Thyroid gland (tissue), 4 donors: ENCODE results near the gene FAM117A. TPM values are rescaled to one million over a fixed set of nuclear protein-coding genes. Genes with fewer than 3 reads are reported as not detected.

Experiments
- DNase-seq, 2 donors: peaks; one replicate each; pipeline ENCODE4 v3.0.0-alpha.2; 2019
- H3K27ac ChIP-seq, 3 donors: fragments of 200-600 bp; sonication (generic); 1 replicate in 2 of 3; 2 replicates in 1 of 3; pipeline ENCODE4 v1.5.1; 2016 to 2019; ENCODE audit warnings: mild to moderate bottlenecking in 1 of 3, moderate library complexity in 1 of 3
- H3K27me3 ChIP-seq: fragments of 200-600 bp; sonication (generic); one replicate; pipeline ENCODE4 v1.5.1; 2019
- H3K36me3 ChIP-seq, 2 donors: fragments of 200-600 bp; sonication (generic); one replicate each; pipeline ENCODE4 v1.5.1; 2016 to 2019
- H3K4me1 ChIP-seq, 2 donors: fragments of 200-600 bp; sonication (generic); one replicate each; pipeline ENCODE4 v1.5.1; 2017 to 2019
- H3K4me3 ChIP-seq, 3 donors: fragments of 200-600 bp; sonication (generic); replicated peaks in 1 of 3; 1 replicate in 2 of 3; 2 replicates in 1 of 3; pipeline ENCODE4 v1.5.1; 2016; ENCODE audit warnings: mild to moderate bottlenecking in 1 of 3
- H3K9me3 ChIP-seq: fragments of 200-600 bp; sonication (generic); one replicate; pipeline ENCODE4 v1.5.1; 2017
- POLR2A ChIP-seq, 2 donors: fragments of 450-650 bp; IDR thresholded peaks; one replicate each; pipeline ENCODE4 v1.6.1; 2017; ENCODE audit warnings: antibody characterized with exemption in 2 of 2, mild to moderate bottlenecking in 2 of 2, moderate library complexity in 1 of 2
- WGBS, 2 donors: methylation state at CpG; one replicate each; pipeline ENCODE4 v1.1.5; 2017; 5-methylcytosine and 5-hydroxymethylcytosine counted together
- intact Hi-C: fragments of 100-400 bp; cut with DNase I; formaldehyde crosslinking; loops from one replicate; pipeline ENCODE4 v1.15.1; 2023
- total RNA-seq, 4 donors: library from RNA; depleted of rRNA; stranded (reverse); fragments of >200 nt; gene quantifications; one replicate each; pipeline ENCODE4 v1.2.3, GENCODE V29; 2016
- TF ChIP-seq, protein P1 (sequence below), 6 experiments: fragments of 200-600 bp in 3 of 6; fragments of 450-650 bp in 3 of 6; sonication (generic) in 3 of 6; IDR thresholded peaks; one replicate each; pipeline ENCODE4 v1.5.1; 2016 to 2019; ENCODE audit warnings: antibody characterized with exemption in 6 of 6, mild to moderate bottlenecking in 2 of 6, inconsistent platforms in 1 of 6, moderate library complexity in 1 of 6

The FAM117A gene
- total RNA-seq, 4 donors from 2014 or later = 12.4 to 41.5 (median 23.3) TPM

DNA sequence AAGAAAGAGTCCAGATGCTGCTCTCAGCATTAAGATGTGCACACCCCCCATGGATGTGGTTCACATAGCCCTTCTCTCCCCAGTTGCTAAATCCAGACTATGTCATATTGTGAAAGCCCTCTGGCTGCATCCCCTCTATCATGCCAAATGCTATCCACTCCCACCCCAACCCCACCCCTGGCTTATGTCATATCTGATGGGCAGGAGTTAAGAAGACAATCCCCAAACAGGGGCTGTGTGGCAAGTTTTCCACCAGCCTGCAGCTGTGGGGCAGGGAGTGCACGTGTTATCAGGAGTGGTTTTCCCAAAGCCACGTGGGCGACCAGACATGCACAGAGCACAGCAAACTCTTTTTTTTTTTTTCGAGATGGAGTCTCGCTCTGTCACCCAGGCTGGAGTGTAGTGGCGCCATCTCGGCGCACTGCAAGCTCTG is 10.0 kb downstream of the FAM117A start:
- no peak for DNase-seq
- Histone ChIP-seq H3K9me3 (no peaks in the 10 kb centered on the region), H3K4me1 (peaks cover 13 to 24% of the 10 kb centered on the region in 2 donors), H3K27ac (no peak overlapping the region), H3K4me3 (no peak overlapping the region), H3K36me3 (peaks cover 0 to 8% of the 10 kb centered on the region in 2 donors), H3K27me3 (no peaks in the 10 kb centered on the region)
- 87% methylated on average over 8 of the region's 8 CpGs for WGBS, 2 donors
- intact Hi-C loops = no loop called here
- TF ChIP-seq, protein P1, sequence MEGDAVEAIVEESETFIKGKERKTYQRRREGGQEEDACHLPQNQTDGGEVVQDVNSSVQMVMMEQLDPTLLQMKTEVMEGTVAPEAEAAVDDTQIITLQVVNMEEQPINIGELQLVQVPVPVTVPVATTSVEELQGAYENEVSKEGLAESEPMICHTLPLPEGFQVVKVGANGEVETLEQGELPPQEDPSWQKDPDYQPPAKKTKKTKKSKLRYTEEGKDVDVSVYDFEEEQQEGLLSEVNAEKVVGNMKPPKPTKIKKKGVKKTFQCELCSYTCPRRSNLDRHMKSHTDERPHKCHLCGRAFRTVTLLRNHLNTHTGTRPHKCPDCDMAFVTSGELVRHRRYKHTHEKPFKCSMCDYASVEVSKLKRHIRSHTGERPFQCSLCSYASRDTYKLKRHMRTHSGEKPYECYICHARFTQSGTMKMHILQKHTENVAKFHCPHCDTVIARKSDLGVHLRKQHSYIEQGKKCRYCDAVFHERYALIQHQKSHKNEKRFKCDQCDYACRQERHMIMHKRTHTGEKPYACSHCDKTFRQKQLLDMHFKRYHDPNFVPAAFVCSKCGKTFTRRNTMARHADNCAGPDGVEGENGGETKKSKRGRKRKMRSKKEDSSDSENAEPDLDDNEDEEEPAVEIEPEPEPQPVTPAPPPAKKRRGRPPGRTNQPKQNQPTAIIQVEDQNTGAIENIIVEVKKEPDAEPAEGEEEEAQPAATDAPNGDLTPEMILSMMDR (IDR thresholded peaks at IDR 0.05) = no peak
- no peak for TF ChIP-seq POLR2A (IDR thresholded peaks at IDR 0.05)

DNA sequence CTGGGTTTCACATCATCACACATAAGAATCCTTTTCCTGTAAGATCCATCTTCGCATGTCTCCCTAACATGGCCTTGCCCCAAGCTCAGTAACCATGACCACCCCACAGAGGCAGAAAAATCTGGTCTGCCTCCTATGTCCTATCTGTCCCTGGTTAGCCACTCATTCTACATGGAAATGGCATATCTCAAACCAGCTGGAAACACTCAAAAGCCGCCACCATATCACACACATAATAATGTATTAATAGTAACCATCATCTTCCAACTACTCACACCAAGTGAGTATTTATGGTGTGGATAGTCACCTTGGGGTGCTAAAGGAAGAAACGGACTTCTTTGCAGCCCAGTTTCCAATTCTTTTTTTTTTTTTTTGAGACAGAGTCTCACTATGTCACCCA is 11.4 kb downstream of the FAM117A start:
- peaks cover 0 to 3% of the 10 kb centered on the region in 2 donors for H3K36me3 ChIP-seq
- H3K27ac ChIP-seq = no peak overlapping the region
- TF ChIP-seq POLR2A (IDR thresholded peaks at IDR 0.05) = no peak
- TF ChIP-seq, protein P1 (IDR thresholded peaks at IDR 0.05) = no peak
- DNase-seq = no peak
- no peaks in the 10 kb centered on the region for H3K9me3 ChIP-seq
- H3K4me1 ChIP-seq = peaks cover 13 to 24% of the 10 kb centered on the region in 2 donors
- WGBS, 2 donors = 94 to 96% methylated on average over 3 of the region's 3 CpGs
- H3K4me3 ChIP-seq = no peak overlapping the region
- no peaks in the 10 kb centered on the region for H3K27me3 ChIP-seq
- intact Hi-C loops = no loop called here

DNA sequence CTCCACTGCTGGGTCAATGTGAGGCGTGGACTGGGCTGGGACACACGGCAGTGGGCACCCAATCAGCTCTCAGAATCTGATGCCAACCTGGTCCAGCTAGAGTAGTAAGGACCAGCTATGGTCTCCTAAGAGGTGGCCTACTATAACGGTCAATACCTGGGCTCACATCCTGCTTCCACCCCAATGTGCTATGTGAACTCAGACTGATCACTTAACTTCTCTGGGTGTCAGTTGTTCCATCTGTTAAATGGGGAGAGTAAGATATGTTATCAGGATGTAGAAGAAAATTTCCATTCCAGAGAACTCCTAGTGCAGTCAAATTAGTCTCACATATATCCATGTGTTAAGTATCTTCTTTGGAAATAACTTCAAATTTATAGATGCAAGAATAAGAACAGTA is 14.2 kb downstream of the FAM117A start:
- no peaks in the 10 kb centered on the region for H3K36me3 ChIP-seq
- H3K27ac ChIP-seq = no peak overlapping the region
- WGBS, 2 donors = 89 to 96% methylated on average over 3 of the region's 3 CpGs
- TF ChIP-seq POLR2A (IDR thresholded peaks at IDR 0.05) = no peak
- TF ChIP-seq, protein P1 (IDR thresholded peaks at IDR 0.05) = no peak
- peaks cover 3 to 13% of the 10 kb centered on the region in 2 donors for H3K4me1 ChIP-seq
- DNase-seq = no peak
- intact Hi-C loops = no loop called here
- H3K27me3 ChIP-seq = no peaks in the 10 kb centered on the region
- no peaks in the 10 kb centered on the region for H3K9me3 ChIP-seq
- H3K4me3 ChIP-seq = no peak overlapping the region

DNA sequence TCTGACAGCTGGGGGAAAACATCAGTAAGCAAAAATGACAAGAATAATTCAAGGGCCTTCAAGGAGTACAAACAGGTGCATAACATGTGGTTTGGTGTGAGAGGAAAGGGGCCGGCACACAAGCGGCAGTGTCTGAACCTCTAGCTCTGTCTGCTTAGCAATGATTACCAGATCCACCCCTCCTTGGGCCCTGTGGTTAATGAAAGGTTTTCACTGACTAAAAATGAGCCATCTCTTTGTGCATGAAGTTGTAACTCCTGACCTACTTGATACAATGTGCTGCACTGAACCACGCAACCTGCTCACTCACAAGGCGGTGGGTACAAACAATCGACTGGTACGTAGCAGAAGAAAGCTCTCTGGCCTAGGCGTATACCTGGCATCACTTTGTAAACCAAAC is 15.1 kb downstream of the FAM117A start:
- H3K27me3 ChIP-seq = no peaks in the 10 kb centered on the region
- no peak overlapping the region for H3K4me3 ChIP-seq
- TF ChIP-seq POLR2A (IDR thresholded peaks at IDR 0.05) = no peak
- TF ChIP-seq, protein P1 (IDR thresholded peaks at IDR 0.05) = no peak
- no peaks in the 10 kb centered on the region for H3K36me3 ChIP-seq
- no peak overlapping the region for H3K27ac ChIP-seq
- peaks cover 9 to 15% of the 10 kb centered on the region in 2 donors for H3K4me1 ChIP-seq
- intact Hi-C loops = no loop called here
- DNase-seq = no peak
- WGBS, 2 donors = 87 to 97% methylated on average over 7 of the region's 7 CpGs
- no peaks in the 10 kb centered on the region for H3K9me3 ChIP-seq

DNA sequence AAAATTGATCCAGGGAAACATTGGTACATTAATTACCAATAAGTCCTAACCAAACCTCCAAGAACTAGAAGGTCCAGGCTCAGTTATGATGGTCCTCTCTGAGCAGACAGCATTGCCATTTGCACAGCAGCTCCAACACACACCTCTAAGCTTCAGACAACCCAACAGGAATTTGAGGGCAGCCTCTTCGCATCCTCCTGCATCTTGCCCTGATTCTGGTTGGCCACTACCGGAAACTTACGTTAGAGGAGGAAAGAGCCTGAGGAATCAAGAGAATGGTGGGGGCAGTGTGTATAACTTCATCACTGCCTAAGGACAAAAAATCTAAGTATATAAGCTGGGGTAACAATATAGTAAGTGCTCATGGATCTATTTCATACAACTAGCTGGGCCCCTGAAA is 15.7 kb downstream of the FAM117A start:
- TF ChIP-seq, protein P1 (IDR thresholded peaks at IDR 0.05) = no peak
- no peak for TF ChIP-seq POLR2A (IDR thresholded peaks at IDR 0.05)
- Histone ChIP-seq H3K9me3 (no peaks in the 10 kb centered on the region), H3K27me3 (no peaks in the 10 kb centered on the region), H3K36me3 (no peaks in the 10 kb centered on the region), H3K27ac (no peak overlapping the region), H3K4me1 (peaks cover 9 to 16% of the 10 kb centered on the region in 2 donors), H3K4me3 (no peak overlapping the region)
- no peak for DNase-seq
- intact Hi-C loops = no loop called here
- 85 to 91% methylated on average over 3 of the region's 3 CpGs for WGBS, 2 donors
